Transverse colon (tissue), 4 donors: ENCODE measurements around the gene SULT4A1. TPM values are rescaled to one million over a fixed set of nuclear protein-coding genes. Genes with fewer than 3 reads are reported as not detected.

Experiments
- DNase-seq: peaks from one replicate; pipeline ENCODE4 v3.0.0-alpha.2; 2019
- H3K27ac ChIP-seq, 4 donors: fragments of 200-600 bp; sonication (generic); 2 replicates each; pipeline ENCODE4 v1.5.1; 2016 to 2018; ENCODE audit warnings: inconsistent platforms in 4 of 4
- H3K27me3 ChIP-seq: fragments of 200-600 bp; sonication (generic); 2 replicates; pipeline ENCODE4 v1.5.1; 2017; ENCODE audit warnings: inconsistent platforms
- H3K36me3 ChIP-seq, 4 donors: fragments of 200-600 bp; sonication (generic); 2 replicates each; pipeline ENCODE4 v1.5.1; 2017 to 2019; ENCODE audit warnings: inconsistent platforms in 4 of 4
- H3K4me1 ChIP-seq, 4 donors: fragments of 200-600 bp; sonication (generic); 2 replicates each; pipeline ENCODE4 v1.5.1; 2017 to 2020; ENCODE audit warnings: inconsistent platforms in 4 of 4
- H3K4me3 ChIP-seq, 4 donors: fragments of 200-600 bp; sonication (generic); 1 replicate in 1 of 4; 2 replicates in 3 of 4; pipeline versions ENCODE4 v1.5.1 to v1.6.1; 2017 to 2019; ENCODE audit warnings: inconsistent platforms in 4 of 4
- H3K9me3 ChIP-seq, 2 donors: fragments of 200-600 bp; sonication (generic); 2 replicates each; pipeline ENCODE4 v1.5.1; 2017 to 2019; ENCODE audit warnings: inconsistent platforms in 2 of 2
- CTCF ChIP-seq, 5 experiments: fragments of 200-600 bp in 3 of 5; fragments of 450-650 bp in 2 of 5; sonication (generic) in 3 of 5; IDR thresholded peaks; 1 replicate in 2 of 5; 2 replicates in 3 of 5; pipeline ENCODE4 v1.5.1; 2016 to 2017; ENCODE audit warnings: antibody characterized with exemption in 5 of 5, inconsistent platforms in 3 of 5, mild to moderate bottlenecking in 2 of 5, moderate library complexity in 1 of 5
- EP300 ChIP-seq: sonication (generic); formaldehyde crosslinking; IDR thresholded peaks from one replicate; pipeline ENCODE4 v1.6.1; 2017; ENCODE audit warnings: antibody characterized with exemption, low read depth
- POLR2A ChIP-seq: fragments of 450-650 bp; IDR thresholded peaks from one replicate; pipeline ENCODE4 v1.6.1; 2016; ENCODE audit warnings: antibody characterized with exemption, mild to moderate bottlenecking, moderate library complexity
- POLR2AphosphoS5 ChIP-seq, 3 donors: sonication (generic); formaldehyde crosslinking; IDR thresholded peaks; one replicate each; pipeline ENCODE4 v1.6.1; 2016; ENCODE audit warnings: antibody characterized with exemption in 3 of 3
- WGBS, 2 donors: methylation state at CpG; one replicate each; pipeline ENCODE4 v1.1.5; 2018; ENCODE audit warnings: low coverage in 1 of 2; 5-methylcytosine and 5-hydroxymethylcytosine counted together
- in situ Hi-C, 4 donors: fragments of 200-750 bp; cut with MboI; loops; one replicate each; pipeline versions ENCODE4 v1.15.0 to v1.15.1; 2017; ENCODE audit warnings: low sequenced_read_pairs in 3 of 4, low pct_ligation_motif_present in 1 of 4, low pct_unique_long_range_greater_than_20kb in 1 of 4
- intact Hi-C: fragments of 100-400 bp; cut with DNase I; formaldehyde crosslinking; loops from one replicate; pipeline ENCODE4 v1.15.1; 2023; ENCODE audit warnings: low total_unique reads
- total RNA-seq, 4 donors: library from RNA; depleted of rRNA; stranded (reverse); fragments of >200 nt; gene quantifications; one replicate each; pipeline ENCODE4 v1.1.0, GENCODE V29; 2016

Gene SULT4A1
- total RNA-seq, 4 donors from 2014 or later, result 0.32 to 0.68 TPM; not detected in 2

GRCh38 chr22:43897751-43898261 lies 35.5 kb upstream of the SULT4A1 start:
- DNase-seq, result no peak
- in situ Hi-C loops, result no loop called here

GRCh38 chr22:43895986-43896645 lies 33.8 kb upstream of the SULT4A1 start:
- 20 to 35% methylated on average over 1 to 11 of the region's 11 CpGs for WGBS, 2 donors
- Histone ChIP-seq H3K4me3 (no peak overlapping the region), H3K4me1 (peaks cover 0 to 8% (median 0%) of the 10 kb centered on the region in 4 donors), H3K27ac (no peak overlapping the region), H3K27me3 (peaks cover 29% of the 10 kb centered on the region), H3K36me3 (no peaks in the 10 kb centered on the region), H3K9me3 (no peaks in the 10 kb centered on the region)
- no peak for DNase-seq
- TF ChIP-seq POLR2A (no peak), POLR2AphosphoS5 (IDR thresholded peaks at IDR 0.05) (no peak), CTCF (IDR thresholded peaks at IDR 0.05) (no peak), EP300 (no peak)
- intact Hi-C loops (no loop called here), in situ Hi-C loops (no loop called here)

More at GRCh38 chr22:43897751-43898261, 35.5 kb upstream of the SULT4A1 start:
- H3K36me3 ChIP-seq, result no peaks in the 10 kb centered on the region
- intact Hi-C loops, result no loop called here
- H3K9me3 ChIP-seq, result no peaks in the 10 kb centered on the region
- TF ChIP-seq CTCF (IDR thresholded peaks at IDR 0.05) (no peak), POLR2AphosphoS5 (IDR thresholded peaks at IDR 0.05) (no peak), POLR2A (no peak), EP300 (no peak)
- H3K27me3 ChIP-seq, result peaks cover 13% of the 10 kb centered on the region
- H3K4me1 ChIP-seq, result no peaks in the 10 kb centered on the region
- H3K27ac ChIP-seq, result no peak overlapping the region
- 53 to 80% methylated on average over 1 to 12 of the region's 12 CpGs for WGBS, 2 donors
- no peak overlapping the region for H3K4me3 ChIP-seq

- Histone ChIP-seq H3K27ac (no peak overlapping the region), H3K36me3 (no peaks in the 10 kb centered on the region), H3K4me1 (peaks cover 0 to 8% (median 0%) of the 10 kb centered on the region in 4 donors), H3K27me3 (peaks cover 49% of the 10 kb centered on the region), H3K9me3 (no peaks in the 10 kb centered on the region), H3K4me3 (no peak overlapping the region)
- DNase-seq, result no peak
- TF ChIP-seq EP300 (no peak), POLR2AphosphoS5 (IDR thresholded peaks at IDR 0.05) (no peak), CTCF (IDR thresholded peaks at IDR 0.05) (no peak)
- in situ Hi-C loops, result no loop called here
- WGBS, 2 donors, result 80% methylated on average over 1 to 5 of the region's 5 CpGs
- intact Hi-C loops, result no loop called here
Observed at GRCh38 chr22:43894122-43894521, 31.8 kb upstream of the SULT4A1 start.

- in situ Hi-C loops, result no loop called here
- H3K27me3 ChIP-seq, result peaks cover 56% of the 10 kb centered on the region
- 71% methylated on average over 4 of the region's 5 CpGs; no CpG with 5 or more reads in 1 of the 2 donors for WGBS, 2 donors
- H3K27ac ChIP-seq, result no peak overlapping the region
- intact Hi-C loops, result no loop called here
- H3K4me1 ChIP-seq, result peaks cover 0 to 8% (median 0%) of the 10 kb centered on the region in 4 donors
- no peaks in the 10 kb centered on the region for H3K36me3 ChIP-seq
- H3K9me3 ChIP-seq, result no peaks in the 10 kb centered on the region
- TF ChIP-seq CTCF (IDR thresholded peaks at IDR 0.05) (no peak), EP300 (no peak), POLR2A (no peak), POLR2AphosphoS5 (IDR thresholded peaks at IDR 0.05) (no peak)
- no peak for DNase-seq
- no peak overlapping the region for H3K4me3 ChIP-seq
Observed at GRCh38 chr22:43893266-43893665, 31.0 kb upstream of the SULT4A1 start.
